Spinal cord (tissue), 10 donors: ENCODE data around the gene ZNF697. TPM values are rescaled to one million over a fixed set of nuclear protein-coding genes. Genes with fewer than 3 reads are reported as not detected.
"Not testable (repeated sequence)": the region's sequence is repeated elsewhere in the genome, so short reads cannot be mapped to it uniquely, and the experiment has no call there.

Experiments
- DNase-seq, 6 donors: peaks; one replicate each; pipeline versions ENCODE4 v3.0.0 to v3.0.0-alpha.2; 2013 to 2015; ENCODE audit warnings: low spot score in 6 of 6, low read depth in 4 of 6
- H3K27ac ChIP-seq: one replicate; pipeline ENCODE4 v1.5.1; 2013; ENCODE audit warnings: low read depth, low read length, control low read depth
- H3K27me3 ChIP-seq: one replicate; pipeline ENCODE4 v1.6.1; 2013; ENCODE audit warnings: low read length; ENCODE audit not compliant: control insufficient read depth, insufficient read depth
- H3K36me3 ChIP-seq: one replicate; pipeline ENCODE4 v1.6.1; 2013; ENCODE audit warnings: low read length; ENCODE audit not compliant: control insufficient read depth, insufficient read depth
- H3K4me1 ChIP-seq: one replicate; pipeline ENCODE4 v1.6.1; 2013; ENCODE audit warnings: low read length; ENCODE audit not compliant: control insufficient read depth, insufficient read depth
- H3K4me3 ChIP-seq: one replicate; pipeline ENCODE4 v1.5.1; 2013; ENCODE audit warnings: low read depth, low read length, control low read depth
- H3K9me3 ChIP-seq: one replicate; pipeline ENCODE4 v1.6.1; 2013; ENCODE audit warnings: low read length; ENCODE audit not compliant: control insufficient read depth, insufficient read depth
- WGBS: methylation state at CpG from one replicate; pipeline ENCODE4 v1.1.5; 2013; ENCODE audit warnings: missing lambda C conversion rate; ENCODE audit not compliant: insufficient coverage; 5-methylcytosine and 5-hydroxymethylcytosine counted together
- polyA plus RNA-seq, 2 donors: library from polyadenylated mRNA; unstranded; fragments of 120-200 nt; gene quantifications; one replicate each; pipeline ENCODE4 v1.2.1, GENCODE V29; 2013; ENCODE audit not compliant: insufficient read length in 2 of 2
- total RNA-seq, 2 donors: library from RNA; depleted of rRNA in 1 of 2; stranded (reverse); fragments of 120-200 nt in 1 of 2; fragments of >200 nt in 1 of 2; gene quantifications; one replicate each; pipeline versions ENCODE4 v1.2.3 to v1.2.4, GENCODE V29; 2013 to 2014
- donor health status: healthy.

Gene ZNF697
- total and polyA plus RNA-seq, 4 donors = 11.3 to 15.5 (median 12.7) TPM

- no peaks in the 10 kb centered on the region for H3K27me3 ChIP-seq
- WGBS = 96% methylated on average over 44 of the region's 45 CpGs
- no peak for DNase-seq
- no peak overlapping the region for H3K4me3 ChIP-seq
- no peak overlapping the region for H3K27ac ChIP-seq
- H3K4me1 ChIP-seq = peaks cover 3% of the 10 kb centered on the region
- no peaks in the 10 kb centered on the region for H3K9me3 ChIP-seq
- H3K36me3 ChIP-seq = peaks cover 37% of the 10 kb centered on the region
Observed at GRCh38 chr1:119623193-119623515, 24.9 kb downstream of the ZNF697 start.

GRCh38 chr1:119622311-119623192 is 25.5 kb downstream of the ZNF697 start:
- 96% methylated on average over 67 of the region's 67 CpGs for WGBS
- H3K4me3 ChIP-seq = no peak overlapping the region
- no peak for DNase-seq
- peaks cover 37% of the 10 kb centered on the region for H3K36me3 ChIP-seq
- no peaks in the 10 kb centered on the region for H3K9me3 ChIP-seq
- peaks cover 4% of the 10 kb centered on the region for H3K4me1 ChIP-seq
- H3K27me3 ChIP-seq = no peaks in the 10 kb centered on the region
- no peak overlapping the region for H3K27ac ChIP-seq

- H3K4me1 ChIP-seq = peaks cover 4% of the 10 kb centered on the region
- H3K4me3 ChIP-seq = no peak overlapping the region
- no peaks in the 10 kb centered on the region for H3K9me3 ChIP-seq
- no peaks in the 10 kb centered on the region for H3K27me3 ChIP-seq
- WGBS = 86% methylated on average over 1 of the region's 4 CpGs
- H3K27ac ChIP-seq = no peak overlapping the region
- no peak for DNase-seq
- peaks cover 37% of the 10 kb centered on the region for H3K36me3 ChIP-seq
Observed at GRCh38 chr1:119621705-119622104, 26.4 kb downstream of the ZNF697 start.

- H3K4me3 ChIP-seq = no peak overlapping the region
Observed at GRCh38 chr1:119617751-119618691, 30.0 kb downstream of the ZNF697 start.

GRCh38 chr1:119616748-119617147 is 31.3 kb downstream of the ZNF697 start:
- H3K4me3 ChIP-seq, DNase-seq, H3K27ac ChIP-seq, H3K9me3 ChIP-seq, H3K36me3 ChIP-seq, H3K27me3 ChIP-seq, H3K4me1 ChIP-seq: not testable (repeated sequence)
- no CpG with 5 or more reads among the region's 1 CpG for WGBS

More at GRCh38 chr1:119617751-119618691, 30.0 kb downstream of the ZNF697 start:
- 67% methylated on average over 4 of the region's 5 CpGs for WGBS
- Histone ChIP-seq H3K9me3 (no peaks in the 10 kb centered on the region), H3K36me3 (peaks cover 13% of the 10 kb centered on the region), H3K27ac (no peak overlapping the region), H3K4me1 (peaks cover 7% of the 10 kb centered on the region), H3K27me3 (no peaks in the 10 kb centered on the region)
- DNase-seq = peak in 1 of 6 donors; percentile 30

GRCh38 chr1:119615100-119615499 is 33.0 kb downstream of the ZNF697 start:
- not testable (repeated sequence) for H3K27me3 ChIP-seq, DNase-seq
- 73% methylated on average over 5 of the region's 7 CpGs for WGBS

GRCh38 chr1:119613769-119614720 is 34.0 kb downstream of the ZNF697 start:
- 43% methylated on average over 8 of the region's 9 CpGs for WGBS
- Histone ChIP-seq H3K27me3 (peaks cover 3% of the 10 kb centered on the region), H3K36me3 (no peaks in the 10 kb centered on the region), H3K27ac (no peak overlapping the region), H3K9me3 (no peaks in the 10 kb centered on the region), H3K4me1 (peaks cover 7% of the 10 kb centered on the region), H3K4me3 (no peak overlapping the region)
- DNase-seq = peak; percentile 35 to 92 (median 72)

More at GRCh38 chr1:119615100-119615499, 33.0 kb downstream of the ZNF697 start:
- H3K4me1 ChIP-seq, H3K4me3 ChIP-seq, H3K9me3 ChIP-seq, H3K36me3 ChIP-seq, H3K27ac ChIP-seq: not testable (repeated sequence)

- peak in 2 of 6 donors; percentile 55 to 56 for DNase-seq
- 16% methylated on average over 8 of the region's 8 CpGs for WGBS
- peaks cover 3% of the 10 kb centered on the region for H3K27me3 ChIP-seq
- H3K9me3 ChIP-seq = no peaks in the 10 kb centered on the region
- H3K4me3 ChIP-seq = no peak overlapping the region
- peaks cover 2% of the 10 kb centered on the region for H3K4me1 ChIP-seq
- H3K27ac ChIP-seq = no peak overlapping the region
- H3K36me3 ChIP-seq = no peaks in the 10 kb centered on the region
Observed at GRCh38 chr1:119611701-119612113, 36.4 kb downstream of the ZNF697 start.

- not testable (repeated sequence) for H3K4me3 ChIP-seq, H3K36me3 ChIP-seq
- 91% methylated on average over 4 of the region's 6 CpGs for WGBS
Observed at GRCh38 chr1:119608816-119609215, 39.2 kb downstream of the ZNF697 start.

More at GRCh38 chr1:119608816-119609215, 39.2 kb downstream of the ZNF697 start:
- H3K4me1 ChIP-seq, H3K9me3 ChIP-seq, H3K27me3 ChIP-seq, H3K27ac ChIP-seq, DNase-seq: not testable (repeated sequence)
